PC-3 (cell line): ENCODE results near the gene ALDH16A1. TPM values are rescaled to one million over a fixed set of nuclear protein-coding genes. Genes with fewer than 3 reads are reported as not detected.

Source experiments
- ATAC-seq: fragments of 200-7000 bp; cut with Tn5 transposase; 2 replicates; pipeline ENCODE4 v1.9.1; 2020; ENCODE audit warnings: mild to moderate bottlenecking, moderate library complexity
- BruUV-seq: library from RNA; stranded (reverse); fragments of 400-500 nt; replicated peaks from 2 replicates; lab custom pipeline; 2021; lab: Mats Ljungman, UMichigan
- CTCF ChIA-PET: fragments of 300-600 bp; sonication (Branson Sonifier 250); formaldehyde crosslinking; loops from one replicate; lab custom pipeline; 2022; ENCODE audit warnings: antibody characterized with exemption; lab: Charles Lee
- POLR2A ChIA-PET: fragments of 300-600 bp; sonication (Branson Sonifier 250); formaldehyde crosslinking; loops from one replicate; lab custom pipeline; 2022; ENCODE audit warnings: antibody characterized with exemption; ENCODE audit not compliant: unreplicated experiment; lab: Charles Lee
- DNase-seq: peaks from one replicate; pipeline ENCODE4 v3.0.0-alpha.2; 2015
- H2AFZ ChIP-seq: fragments of 300-600 bp; sonication (generic); 2 replicates; pipeline ENCODE4 v1.6.0; 2016; ENCODE audit warnings: antibody characterized with exemption, low read length
- H3F3A ChIP-seq: fragments of 300-600 bp; sonication (generic); one replicate; pipeline ENCODE4 v1.6.0; 2017; ENCODE audit warnings: antibody characterized with exemption, low read length, control low read depth, mild to moderate bottlenecking; ENCODE audit not compliant: unreplicated experiment
- H3K27ac ChIP-seq: fragments of 300-600 bp; sonication (generic); 2 replicates; pipeline ENCODE4 v1.5.1; 2016; ENCODE audit warnings: mild to moderate bottlenecking, low read length
- H3K27me3 ChIP-seq: fragments of 300-600 bp; sonication (generic); 2 replicates; pipeline ENCODE4 v1.6.1; 2016; ENCODE audit warnings: low read length, mixed read lengths
- H3K36me3 ChIP-seq: fragments of 300-600 bp; sonication (generic); 2 replicates; pipeline ENCODE4 v1.6.1; 2016; ENCODE audit warnings: low read depth, mixed run types, low read length, mixed read lengths
- H3K4me1 ChIP-seq: fragments of 300-600 bp; sonication (generic); 2 replicates; pipeline ENCODE4 v1.5.1; 2016; ENCODE audit warnings: low read length; ENCODE audit not compliant: insufficient read depth
- H3K4me2 ChIP-seq: fragments of 300-600 bp; sonication (generic); 2 replicates; pipeline ENCODE4 v1.6.0; 2016; ENCODE audit warnings: low read length
- H3K4me3 ChIP-seq: fragments of 300-600 bp; sonication (generic); 2 replicates; pipeline ENCODE4 v1.5.1; 2016; ENCODE audit warnings: mild to moderate bottlenecking, low read length, mixed read lengths
- H3K79me2 ChIP-seq: fragments of 300-600 bp; sonication (generic); 2 replicates; pipeline ENCODE4 v1.6.1; 2017; ENCODE audit warnings: low read length, mixed read lengths
- H3K9ac ChIP-seq: fragments of 300-600 bp; sonication (generic); 2 replicates; pipeline ENCODE4 v1.6.0; 2016; ENCODE audit warnings: mild to moderate bottlenecking, low read length
- H3K9me2 ChIP-seq: fragments of 300-600 bp; sonication (generic); replicated peaks from 2 replicates; pipeline ENCODE4 v1.6.1; 2016; ENCODE audit warnings: mixed run types, low read length, mixed read lengths
- H3K9me3 ChIP-seq: fragments of 300-600 bp; sonication (generic); 2 replicates; pipeline ENCODE4 v1.6.1; 2016; ENCODE audit warnings: low read length, mixed read lengths
- H4K20me1 ChIP-seq: fragments of 300-600 bp; sonication (generic); 2 replicates; pipeline ENCODE4 v1.6.1; 2016; ENCODE audit warnings: low read length, mixed read lengths
- CTCF ChIP-seq: fragments of 300-600 bp; sonication (generic); conservative IDR thresholded peaks from 2 replicates; pipeline ENCODE4 v1.5.1; 2017; ENCODE audit warnings: antibody characterized with exemption, low read depth, mild to moderate bottlenecking, low read length
- EZH2 ChIP-seq: fragments of 300-600 bp; sonication (generic); IDR thresholded peaks from one replicate; pipeline ENCODE4 v1.6.1; 2017; ENCODE audit warnings: antibody characterized with exemption, mild to moderate bottlenecking, low read length; ENCODE audit not compliant: unreplicated experiment
- EZH2phosphoT487 ChIP-seq: fragments of 300-600 bp; sonication (generic); IDR thresholded peaks from 2 replicates; pipeline ENCODE4 v1.6.1; 2018; ENCODE audit warnings: mild to moderate bottlenecking, antibody characterized with exemption, low read length, borderline replicate concordance
- intact Hi-C: fragments of 100-400 bp; cut with micrococcal nuclease; formaldehyde crosslinking; loops from 2 replicates; pipeline ENCODE4 v1.9.0; 2023
- total RNA-seq: library from RNA; depleted of rRNA; stranded (reverse); fragments of >200 nt; gene quantifications from 2 replicates; pipeline ENCODE4 v1.2.3, GENCODE V29; 2014

The ALDH16A1 gene
- total RNA-seq, 1 experiment from 2014 or later: not detected

- H3K4me2 ChIP-seq: no peak overlapping the region
- intact Hi-C loops: no loop called here
- H3K27ac ChIP-seq: no peak overlapping the region
- ATAC-seq (no peak), DNase-seq (no peak)
- no peak overlapping the region for H3K9ac ChIP-seq
- no peaks in the 10 kb centered on the region for H3K9me2 ChIP-seq
- no peaks in the 10 kb centered on the region for H3F3A ChIP-seq
- BruUV-seq: no TSS peak
- POLR2A ChIA-PET: no interaction called here
- H3K4me1 ChIP-seq: peaks cover 8% of the 10 kb centered on the region; the same call in 1 of the 2 replicates
- H3K9me3 ChIP-seq: no peaks in the 10 kb centered on the region
- H3K4me3 ChIP-seq: no peak overlapping the region
- H4K20me1 ChIP-seq: no peaks in the 10 kb centered on the region
- TF ChIP-seq EZH2phosphoT487: no peak
- no peak for TF ChIP-seq EZH2
- no peak for TF ChIP-seq CTCF
- H3K36me3 ChIP-seq: peaks cover 3% of the 10 kb centered on the region; the same call in 1 of the 2 replicates
- CTCF ChIA-PET: no interaction called here
- no peak overlapping the region for H2AFZ ChIP-seq
- peaks cover 18% of the 10 kb centered on the region for H3K79me2 ChIP-seq
- H3K27me3 ChIP-seq: no peaks in the 10 kb centered on the region
Measured at GRCh38 chr19:49447485-49448431, 5.3 kb upstream of the ALDH16A1 start.

GRCh38 chr19:49448432-49448786 lies 4.6 kb upstream of the ALDH16A1 start:
- TF ChIP-seq EZH2 (no peak), CTCF (no peak), EZH2phosphoT487 (no peak)
- ChIA-PET CTCF (no interaction called here), POLR2A (no interaction called here)
- H3K4me3 ChIP-seq: no peak overlapping the region
- H3K9me3 ChIP-seq: no peaks in the 10 kb centered on the region
- no peak overlapping the region for H3K27ac ChIP-seq
- H3K9ac ChIP-seq: no peak overlapping the region
- peaks cover 18% of the 10 kb centered on the region for H3K79me2 ChIP-seq
- H3K4me1 ChIP-seq: peaks cover 8% of the 10 kb centered on the region; the same call in 1 of the 2 replicates
- H3K36me3 ChIP-seq: peaks cover 3% of the 10 kb centered on the region; the same call in 1 of the 2 replicates
- no TSS peak for BruUV-seq
- no peak for ATAC-seq
- H3F3A ChIP-seq: no peaks in the 10 kb centered on the region
- no peaks in the 10 kb centered on the region for H4K20me1 ChIP-seq
- no peaks in the 10 kb centered on the region for H3K9me2 ChIP-seq
- H3K27me3 ChIP-seq: no peaks in the 10 kb centered on the region
- DNase-seq: no peak
- H3K4me2 ChIP-seq: no peak overlapping the region
- intact Hi-C loops: no loop called here
- H2AFZ ChIP-seq: no peak overlapping the region

GRCh38 chr19:49450405-49450804 lies 2.6 kb upstream of the ALDH16A1 start:
- ATAC-seq (no peak), DNase-seq (no peak)
- no TSS peak for BruUV-seq
- Histone ChIP-seq H3K9me3 (no peaks in the 10 kb centered on the region), H3K27ac (no peak overlapping the region), H3K4me2 (peak overlapping the region; percentile 88), H3K9me2 (no peaks in the 10 kb centered on the region), H2AFZ (no peak overlapping the region), H3K36me3 (peaks cover 3% of the 10 kb centered on the region; the same call in 1 of the 2 replicates), H3F3A (no peaks in the 10 kb centered on the region), H4K20me1 (no peaks in the 10 kb centered on the region), H3K4me1 (peaks cover 8% of the 10 kb centered on the region; the same call in 1 of the 2 replicates), H3K4me3 (peak overlapping the region; percentile 80), H3K79me2 (peaks cover 18% of the 10 kb centered on the region), H3K9ac (peak overlapping the region; percentile 86), H3K27me3 (no peaks in the 10 kb centered on the region)
- CTCF ChIA-PET: no interaction called here
- no peak for TF ChIP-seq EZH2
- no peak for TF ChIP-seq EZH2phosphoT487
- no peak for TF ChIP-seq CTCF
- intact Hi-C loops: no loop called here
- POLR2A ChIA-PET: no interaction called here
